ENCODE data around the gene CPZ. TPM values are rescaled to one million over a fixed set of nuclear protein-coding genes. Genes with fewer than 3 reads are reported as not detected.

CPZ gene
- total and polyA plus RNA-seq, 2 of the 4 experiments (the other 2 are of a cell fraction) = 0.90 to 10.3 TPM

DNA sequence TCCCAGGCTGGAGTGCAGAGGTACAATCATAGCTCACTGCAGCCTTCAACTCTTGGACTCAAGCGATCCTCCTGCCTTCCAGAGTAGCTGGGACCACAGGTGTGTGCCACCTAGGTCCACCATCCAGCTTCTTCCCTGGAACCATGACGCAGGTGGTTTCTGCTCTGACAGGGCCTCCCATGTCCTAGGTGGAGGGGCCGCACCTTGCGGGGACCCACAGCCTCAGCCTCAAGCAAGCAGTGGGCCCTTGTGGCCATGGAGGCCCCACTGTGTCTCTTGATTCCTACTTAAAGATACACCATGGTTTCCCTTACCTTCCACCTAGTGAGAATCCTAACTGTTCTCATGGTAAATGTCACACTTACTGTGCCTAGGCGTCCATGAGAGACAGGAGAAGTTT, 19.3 kb upstream of the CPZ start:
- in situ Hi-C loops (cut with MboI; ENCODE audit: low sequenced_read_pairs) = no loop called here
- H2BK5ac ChIP-seq (ENCODE audit: low read depth, low read length, poor library complexity, severe bottlenecking) = no peak overlapping the region

More for the DNA sequence above, 19.3 kb upstream of the CPZ start:
- Histone ChIP-seq H3K4me2 (ENCODE audit: low read depth, low read length) (no peak overlapping the region), H2BK20ac (ENCODE audit: low read depth, low read length) (no peak overlapping the region), H2BK120ac (ENCODE audit: low read depth, low read length) (no peak overlapping the region), H3K23ac (ENCODE audit: low read depth, low read length) (no peak overlapping the region), H3K27me3 (ENCODE audit: control insufficient read depth, insufficient read depth, low read length) (peaks cover 34% of the 10 kb centered on the region), H2AK9ac (replicated peaks; ENCODE audit: low read depth, low read length, poor library complexity) (no peak overlapping the region), H2BK15ac (ENCODE audit: low read depth, low read length) (no peak overlapping the region), H4K5ac (ENCODE audit: low read depth, low read length) (no peak overlapping the region), H3K18ac (ENCODE audit: low read depth, low read length) (no peak overlapping the region), H3K4me3 (ENCODE audit: insufficient read depth, low read depth, low read length) (no peak overlapping the region), H2AK5ac (ENCODE audit: low read depth, low read length) (no peak overlapping the region), H3K79me1 (ENCODE audit: low read depth in 1 of 2, low read length in 2 of 2) (no peaks in the 10 kb centered on the region), H2AFZ (replicated peaks; ENCODE audit: low read length, poor library complexity) (no peak overlapping the region), H3K4ac (ENCODE audit: low read depth, low read length) (no peak overlapping the region), H3K27ac (ENCODE audit: insufficient read depth, low read length) (no peak overlapping the region), H3K4me1 (ENCODE audit: control insufficient read depth, insufficient read depth, low read length) (no peaks in the 10 kb centered on the region), H4K20me1 (ENCODE audit: insufficient read depth, low read length) (no peaks in the 10 kb centered on the region), H3K14ac (replicated peaks; ENCODE audit: low read depth, low read length) (no peak overlapping the region), H3K9ac (ENCODE audit: low read depth, low read length) (no peak overlapping the region), H3K36me3 (ENCODE audit: control insufficient read depth, insufficient read depth, low read length) (no peaks in the 10 kb centered on the region), H4K8ac (ENCODE audit: low read depth in 2 of 2, low read length in 2 of 2) (no peak overlapping the region), H3K9me1 (ENCODE audit: insufficient read depth, low read length) (no peaks in the 10 kb centered on the region), H3K56ac (ENCODE audit: extremely low read depth, insufficient read depth, low read length) (no peak overlapping the region), H4K91ac (ENCODE audit: insufficient read depth, low read depth, low read length) (no peak overlapping the region), H3K9me3 (ENCODE audit: control insufficient read depth, insufficient read depth, low read length) (no peaks in the 10 kb centered on the region)
- dilution Hi-C loops (cut with HindIII; ENCODE audit: low sequenced_read_pairs, unreplicated experiment) (no loop called here), intact Hi-C loops (cut with micrococcal nuclease) (no loop called here)
- 80% methylated on average over 1 of the region's 5 CpGs; no CpG with 5 or more reads in 1 of the 2 experiments for WGBS, 2 experiments (ENCODE audit: extremely low coverage in 2 of 2, insufficient read length in 1 of 2)
- no TSS peak for BruUV-seq (replicated peaks)
- TF ChIP-seq, protein P1, sequence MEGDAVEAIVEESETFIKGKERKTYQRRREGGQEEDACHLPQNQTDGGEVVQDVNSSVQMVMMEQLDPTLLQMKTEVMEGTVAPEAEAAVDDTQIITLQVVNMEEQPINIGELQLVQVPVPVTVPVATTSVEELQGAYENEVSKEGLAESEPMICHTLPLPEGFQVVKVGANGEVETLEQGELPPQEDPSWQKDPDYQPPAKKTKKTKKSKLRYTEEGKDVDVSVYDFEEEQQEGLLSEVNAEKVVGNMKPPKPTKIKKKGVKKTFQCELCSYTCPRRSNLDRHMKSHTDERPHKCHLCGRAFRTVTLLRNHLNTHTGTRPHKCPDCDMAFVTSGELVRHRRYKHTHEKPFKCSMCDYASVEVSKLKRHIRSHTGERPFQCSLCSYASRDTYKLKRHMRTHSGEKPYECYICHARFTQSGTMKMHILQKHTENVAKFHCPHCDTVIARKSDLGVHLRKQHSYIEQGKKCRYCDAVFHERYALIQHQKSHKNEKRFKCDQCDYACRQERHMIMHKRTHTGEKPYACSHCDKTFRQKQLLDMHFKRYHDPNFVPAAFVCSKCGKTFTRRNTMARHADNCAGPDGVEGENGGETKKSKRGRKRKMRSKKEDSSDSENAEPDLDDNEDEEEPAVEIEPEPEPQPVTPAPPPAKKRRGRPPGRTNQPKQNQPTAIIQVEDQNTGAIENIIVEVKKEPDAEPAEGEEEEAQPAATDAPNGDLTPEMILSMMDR (conservative IDR thresholded peaks at IDR 0.05; ENCODE audit: low read depth, low read length) = no peak
- TF ChIP-seq, protein P2, sequence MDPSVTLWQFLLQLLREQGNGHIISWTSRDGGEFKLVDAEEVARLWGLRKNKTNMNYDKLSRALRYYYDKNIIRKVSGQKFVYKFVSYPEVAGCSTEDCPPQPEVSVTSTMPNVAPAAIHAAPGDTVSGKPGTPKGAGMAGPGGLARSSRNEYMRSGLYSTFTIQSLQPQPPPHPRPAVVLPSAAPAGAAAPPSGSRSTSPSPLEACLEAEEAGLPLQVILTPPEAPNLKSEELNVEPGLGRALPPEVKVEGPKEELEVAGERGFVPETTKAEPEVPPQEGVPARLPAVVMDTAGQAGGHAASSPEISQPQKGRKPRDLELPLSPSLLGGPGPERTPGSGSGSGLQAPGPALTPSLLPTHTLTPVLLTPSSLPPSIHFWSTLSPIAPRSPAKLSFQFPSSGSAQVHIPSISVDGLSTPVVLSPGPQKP (IDR thresholded peaks at IDR 0.05; ENCODE audit: borderline replicate concordance, low read depth, low read length) = no peak
- TF ChIP-seq CHD1 (IDR thresholded peaks at IDR 0.05; ENCODE audit: low read depth, low read length) (no peak), RCOR1 (IDR thresholded peaks at IDR 0.05; ENCODE audit: insufficient replicate concordance, low read length) (no peak), RAD21 (IDR thresholded peaks at IDR 0.05; ENCODE audit: low read length) (no peak), CEBPB (IDR thresholded peaks at IDR 0.05; ENCODE audit: low read depth, low read length) (no peak), MAZ (IDR thresholded peaks at IDR 0.05; ENCODE audit: borderline replicate concordance, low read depth, low read length) (no peak), POLR2A (IDR thresholded peaks at IDR 0.05; ENCODE audit: low read depth, low read length) (no peak), RFX5 (IDR thresholded peaks at IDR 0.05; ENCODE audit: low read depth, low read length) (no peak), MAFK (IDR thresholded peaks at IDR 0.05; ENCODE audit: low read depth, low read length) (no peak)
- DNase-seq (no peak), ATAC-seq (ENCODE audit: low read depth) (no peak)
- ChIA-PET CTCF (interaction anchor here (0.6 kb wide), 1 partner anchor 17 kb away, joined by 3 read pairs; no protein-coding TSS in a partner anchor), POLR2A (ENCODE audit: unreplicated experiment) (no interaction called here)
